GM23248 (cell line): ENCODE data around the gene SLC35A2.

ENCODE experiments used
- EZH2 ChIP-seq: fragments of 200-600 bp; sonication (generic); IDR thresholded peaks from 2 replicates; pipeline ENCODE4 v1.6.1; 2018; ENCODE audit warnings: antibody characterized with exemption, mild to moderate bottlenecking; ENCODE audit not compliant: insufficient read depth, poor library complexity, severe bottlenecking
- EZH2phosphoT487 ChIP-seq: fragments of 200-600 bp; sonication (generic); IDR thresholded peaks from 2 replicates; pipeline ENCODE4 v1.6.1; 2018; ENCODE audit warnings: antibody characterized with exemption, moderate library complexity, mild to moderate bottlenecking, low read depth; ENCODE audit not compliant: insufficient read depth

DNA sequence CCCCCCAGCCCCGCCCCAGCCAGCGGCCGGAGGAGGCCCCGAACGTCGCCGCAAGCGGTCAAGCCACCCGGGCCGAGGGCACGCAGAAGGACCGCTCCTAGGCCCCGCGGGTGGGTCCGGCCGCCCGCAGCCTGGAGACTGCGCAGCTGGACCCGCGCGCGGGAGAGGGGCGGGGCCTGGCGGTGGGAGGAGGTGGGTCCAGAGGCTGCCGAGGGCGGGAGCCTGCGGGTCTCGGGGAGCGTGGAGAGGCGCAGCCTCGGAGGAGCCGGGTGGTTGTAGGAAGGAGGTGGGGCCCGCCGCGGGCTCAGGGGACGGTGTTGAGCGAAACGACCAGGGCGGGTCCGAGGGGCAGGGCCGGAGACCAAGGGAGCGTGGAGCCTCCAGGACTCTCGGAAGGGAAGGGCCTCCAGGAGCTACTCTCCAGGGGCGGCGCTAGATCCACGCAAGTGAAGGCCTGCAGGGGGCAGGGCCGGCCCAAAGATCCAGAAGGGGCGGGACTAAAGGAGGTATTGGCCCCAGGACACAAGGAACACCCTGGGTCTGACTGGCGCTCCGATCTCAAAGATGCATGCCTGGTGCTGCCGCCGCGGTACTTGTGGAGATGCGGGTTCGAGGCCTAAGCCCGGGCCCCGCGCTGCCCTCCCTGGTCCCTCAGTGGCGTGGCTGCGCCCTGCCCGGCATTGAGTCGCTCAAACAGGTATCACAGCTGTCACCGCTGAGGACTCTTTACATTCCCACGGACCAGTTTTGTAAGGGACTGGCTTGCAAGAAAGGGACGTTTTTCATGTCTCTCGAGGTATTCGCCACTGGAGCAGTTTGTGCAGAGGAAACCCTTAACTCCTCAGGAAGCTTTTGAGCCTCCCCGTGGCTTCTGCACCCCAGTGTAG, 19.8 kb downstream of the SLC35A2 start:
- no peak for TF ChIP-seq EZH2
- TF ChIP-seq EZH2phosphoT487: no peak
